IPS DF 4.7 (cell line): Measurements from ENCODE around the gene DSTN.
"Not testable (repeated sequence)": the region's sequence is repeated elsewhere in the genome, so short reads cannot be mapped to it uniquely, and the experiment has no call there.

Experiments used
- DNase-seq: peaks from one replicate; pipeline ENCODE4 v3.0.0-alpha.2; 2013; ENCODE audit warnings: low spot score; ENCODE audit errors: extremely low read depth

The DSTN gene

DNA sequence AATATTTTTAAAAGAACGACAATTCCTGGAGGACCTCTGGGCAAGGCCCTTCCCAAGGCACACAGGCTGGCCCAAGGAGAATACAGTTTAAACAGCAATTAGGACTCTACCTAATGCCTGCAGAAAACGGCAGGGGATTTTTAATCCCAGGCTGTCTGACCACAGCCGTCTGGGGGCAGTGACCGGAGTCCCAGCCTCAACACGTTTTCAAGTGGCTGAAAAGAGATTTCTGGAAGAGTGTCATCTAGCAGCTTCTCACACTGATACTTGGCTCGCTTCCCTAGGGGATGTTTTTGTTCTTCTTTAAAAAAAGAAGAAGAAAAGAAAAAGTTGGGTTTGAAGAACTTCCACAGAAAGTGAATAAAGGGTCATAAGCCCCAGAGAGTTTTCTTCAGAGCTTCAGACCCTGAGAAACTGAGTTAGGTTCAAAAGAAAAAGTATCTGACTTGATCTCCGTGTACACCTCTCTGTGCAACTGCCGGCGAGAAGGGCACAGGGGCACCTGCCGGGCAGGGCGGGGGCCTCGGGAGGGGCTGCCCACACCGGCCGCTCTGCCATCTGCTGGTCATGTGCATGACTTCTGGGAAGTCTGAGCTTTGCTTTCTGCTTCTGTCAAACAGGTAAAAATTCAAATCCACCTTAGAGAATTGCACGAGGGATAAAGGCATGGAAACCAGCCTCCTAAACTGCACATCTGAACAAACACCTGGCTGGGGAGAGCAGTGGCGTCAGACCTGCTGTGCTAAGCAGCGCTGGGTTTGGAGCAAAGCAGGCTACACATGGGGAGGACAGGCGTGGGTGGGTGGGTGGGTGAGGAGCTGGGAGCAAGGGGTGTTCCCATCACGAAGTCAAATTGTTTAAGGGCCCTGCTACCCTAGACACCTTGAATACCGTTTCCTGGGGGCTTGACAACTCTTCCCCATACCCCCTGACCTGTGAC is 79.2 kb downstream of the DSTN start:
- DNase-seq = no peak

DNA sequence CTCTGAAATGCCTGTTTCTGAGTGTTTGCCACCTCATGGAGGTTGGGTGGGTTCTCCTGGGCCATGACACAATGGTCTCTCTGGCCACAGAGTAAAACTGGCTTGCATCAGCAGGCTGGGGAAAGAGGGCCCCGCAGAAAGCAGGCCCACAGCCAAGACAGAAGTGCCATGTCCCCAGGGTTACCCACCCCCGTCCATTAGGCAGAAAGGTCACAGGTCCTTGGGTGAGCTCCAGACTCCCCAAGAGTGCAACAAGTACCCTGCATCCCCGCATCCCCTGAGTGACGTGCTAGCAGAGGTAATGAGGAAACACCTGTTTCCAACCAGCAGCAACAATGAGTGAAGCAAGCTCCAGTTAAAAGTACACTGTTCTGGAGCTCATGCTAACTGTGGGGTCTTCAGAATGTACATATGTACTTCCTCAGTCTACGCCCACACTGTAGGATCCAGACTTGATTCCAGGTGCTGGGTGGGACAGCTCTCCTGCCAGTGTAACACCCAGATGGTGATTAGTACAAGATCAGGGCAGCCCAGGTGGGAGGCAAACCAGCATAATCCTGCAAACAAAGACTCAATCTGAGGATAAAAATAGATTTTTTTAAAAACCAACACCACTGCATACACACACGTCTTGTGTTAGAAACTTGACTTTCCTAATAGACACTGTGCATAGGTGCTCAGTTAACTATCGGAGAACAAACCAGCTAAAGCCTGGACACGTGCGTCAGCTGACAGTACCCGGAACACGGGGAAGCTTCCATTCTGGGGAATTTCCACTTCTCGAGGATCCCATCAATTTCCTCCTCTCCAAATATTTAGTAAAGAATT is 80.6 kb downstream of the DSTN start:
- DNase-seq = no peak

DNA sequence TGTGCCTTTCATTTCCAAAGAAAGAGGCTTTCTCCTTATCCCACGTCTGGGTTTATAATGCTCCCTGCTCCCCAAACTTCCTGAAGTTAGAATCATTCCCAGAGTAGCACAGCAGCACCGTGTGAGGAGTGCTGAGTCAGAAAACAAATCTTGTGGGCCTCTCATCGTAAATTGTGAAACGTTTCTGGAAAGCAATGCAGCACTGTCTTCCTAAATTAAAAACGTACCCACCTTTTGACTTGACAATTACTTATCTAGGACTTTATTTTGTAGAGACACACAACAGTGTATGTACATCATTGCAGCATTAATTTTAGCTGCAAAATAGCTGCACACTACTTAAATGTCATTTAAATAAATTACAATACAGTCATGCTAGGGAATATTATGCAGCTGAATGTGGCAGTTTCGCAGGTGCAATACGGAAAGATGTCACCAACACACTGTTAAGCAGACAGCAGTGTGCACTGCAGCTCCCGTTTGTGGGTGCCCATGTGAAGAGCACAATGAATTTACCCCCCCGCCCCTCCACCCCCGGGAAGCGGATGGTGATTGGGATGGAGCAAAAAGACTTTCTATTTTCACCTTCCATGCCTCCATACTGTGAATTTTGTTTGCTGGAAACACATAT is 81.4 kb downstream of the DSTN start:
- no peak for DNase-seq

DNA sequence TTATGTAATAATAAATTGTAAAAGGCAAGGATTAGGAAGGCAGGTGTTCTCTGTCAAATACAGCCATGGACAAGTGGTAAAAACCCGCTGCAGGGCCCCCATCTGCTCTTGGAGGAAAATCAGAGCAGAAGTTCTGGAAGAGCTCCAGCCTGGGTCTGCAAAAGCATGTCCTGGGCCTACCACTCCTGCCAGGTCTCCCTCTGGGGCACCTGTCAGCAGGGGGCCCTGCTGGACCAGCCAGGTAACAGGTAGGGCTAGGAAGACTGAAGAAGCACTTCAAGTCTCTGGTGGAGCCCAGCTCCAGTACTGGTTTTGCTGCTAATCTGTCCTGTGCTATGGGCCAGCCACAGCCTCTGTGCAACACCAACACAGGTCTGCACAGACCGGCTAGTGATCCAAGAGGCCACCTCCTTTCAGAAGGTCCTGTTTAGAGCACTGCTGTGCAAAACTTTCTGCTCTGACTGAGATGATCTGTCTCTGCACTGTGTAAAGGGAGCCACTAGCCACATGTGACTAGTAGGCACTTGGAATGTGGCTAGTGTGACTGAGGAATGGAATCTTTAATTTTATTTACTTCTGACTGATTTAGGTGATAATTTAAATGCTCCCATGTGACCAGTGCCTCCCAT is 82.0 kb downstream of the DSTN start:
- DNase-seq = no peak

DNA sequence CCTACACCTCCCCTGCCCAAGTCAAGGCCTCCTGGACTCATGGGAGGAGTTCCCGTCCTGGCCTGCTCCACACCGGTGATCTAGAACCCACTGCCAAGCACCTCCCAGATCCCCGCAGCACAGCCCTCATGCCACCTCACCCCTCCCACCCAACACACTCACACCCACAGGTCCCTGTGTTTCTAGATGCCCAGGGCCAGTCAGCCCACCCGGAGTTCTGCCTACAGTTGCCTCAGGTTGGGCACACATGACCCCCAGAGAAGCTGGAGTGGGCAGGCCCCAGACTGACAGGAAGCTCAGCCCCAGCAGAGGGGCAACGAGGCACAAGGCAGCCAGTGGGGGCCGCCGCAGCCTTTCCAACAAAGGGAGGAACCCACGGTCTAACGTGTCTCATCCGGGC is 82.5 kb downstream of the DSTN start:
- no peak for DNase-seq

DNA sequence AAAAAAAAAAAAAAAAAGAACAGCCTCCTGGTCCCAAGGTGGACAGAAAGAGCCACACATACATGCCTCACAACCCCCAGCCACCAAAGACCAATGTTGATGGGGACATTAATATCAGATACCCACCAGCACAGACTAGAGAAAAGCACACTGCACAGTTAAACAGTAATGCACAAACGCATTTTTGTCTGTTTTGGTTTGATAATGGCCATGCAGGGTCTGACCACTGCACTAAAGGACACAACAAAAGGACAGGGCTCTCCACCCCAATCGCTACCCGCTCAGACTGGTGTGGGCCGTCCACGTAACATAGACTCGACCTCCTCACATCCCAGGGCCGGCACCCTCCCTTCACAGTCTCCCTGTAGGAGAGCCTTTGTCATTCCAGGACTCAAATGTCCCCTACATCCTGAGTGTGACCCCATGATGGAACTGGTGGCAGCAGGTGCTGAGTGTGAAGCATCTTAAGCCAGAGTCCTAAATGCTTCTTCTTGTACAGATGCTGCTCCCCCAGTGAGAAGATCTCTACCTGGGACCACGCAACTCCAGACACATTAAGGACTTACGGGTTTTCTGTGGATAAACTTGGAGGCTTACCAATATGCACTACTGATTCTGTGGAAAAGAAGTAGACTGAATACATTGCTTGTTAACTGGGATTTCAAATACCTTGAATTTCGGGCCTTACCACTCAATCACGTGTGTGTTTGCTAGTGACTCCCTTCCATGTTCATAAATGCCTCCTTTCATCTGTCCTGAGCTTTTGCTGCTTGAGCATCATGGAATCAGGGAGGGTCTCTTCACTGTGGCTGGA is 84.2 kb downstream of the DSTN start:
- no peak for DNase-seq

DNA sequence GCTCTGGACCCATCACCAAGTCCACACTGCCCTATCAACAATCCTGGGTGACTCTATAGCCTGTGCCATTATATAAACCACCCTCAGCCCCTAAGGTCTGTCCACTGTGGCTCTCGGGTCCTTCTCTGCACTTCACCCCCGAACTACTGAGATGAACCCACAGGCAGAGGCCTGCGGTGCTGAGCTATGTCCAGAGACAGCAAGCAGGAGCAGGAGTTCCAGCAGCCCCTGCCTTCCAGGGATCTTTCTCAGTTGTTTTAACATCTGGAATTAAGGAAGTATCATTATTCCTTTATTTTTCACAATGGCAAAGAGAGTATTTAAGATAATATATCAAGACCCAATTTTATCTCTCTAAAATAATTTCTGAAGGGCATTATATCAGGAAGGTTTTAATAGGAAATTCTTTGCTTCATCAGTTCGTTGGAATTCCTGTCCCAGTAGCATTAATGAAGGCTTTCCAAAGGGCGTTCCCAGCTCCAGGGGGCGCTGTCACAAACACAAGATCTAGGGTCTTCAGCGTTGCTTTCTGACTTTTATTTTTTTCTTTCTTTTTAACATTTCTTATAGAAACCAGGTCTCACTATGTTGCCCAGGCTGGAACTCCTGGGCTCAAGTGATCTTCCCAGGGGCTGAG is 84.9 kb downstream of the DSTN start:
- DNase-seq = no peak

DNA sequence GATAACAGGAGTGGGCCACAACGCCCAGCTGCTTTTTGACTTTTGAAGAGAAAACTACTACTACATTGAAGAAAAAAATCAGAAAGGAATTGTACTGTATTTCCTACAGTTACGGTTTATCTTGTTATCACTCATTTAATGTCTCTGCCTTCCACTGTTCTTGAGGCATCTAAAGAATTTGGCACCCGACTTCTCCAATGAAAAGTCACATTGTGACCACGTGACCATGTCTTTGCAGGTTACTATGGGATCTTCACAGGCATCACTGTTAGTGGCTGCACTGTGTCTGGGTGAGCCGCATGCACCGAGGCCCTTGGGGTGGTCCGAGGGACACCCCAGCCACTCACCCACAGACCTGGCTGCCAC is 85.4 kb downstream of the DSTN start:
- no peak for DNase-seq

DNA sequence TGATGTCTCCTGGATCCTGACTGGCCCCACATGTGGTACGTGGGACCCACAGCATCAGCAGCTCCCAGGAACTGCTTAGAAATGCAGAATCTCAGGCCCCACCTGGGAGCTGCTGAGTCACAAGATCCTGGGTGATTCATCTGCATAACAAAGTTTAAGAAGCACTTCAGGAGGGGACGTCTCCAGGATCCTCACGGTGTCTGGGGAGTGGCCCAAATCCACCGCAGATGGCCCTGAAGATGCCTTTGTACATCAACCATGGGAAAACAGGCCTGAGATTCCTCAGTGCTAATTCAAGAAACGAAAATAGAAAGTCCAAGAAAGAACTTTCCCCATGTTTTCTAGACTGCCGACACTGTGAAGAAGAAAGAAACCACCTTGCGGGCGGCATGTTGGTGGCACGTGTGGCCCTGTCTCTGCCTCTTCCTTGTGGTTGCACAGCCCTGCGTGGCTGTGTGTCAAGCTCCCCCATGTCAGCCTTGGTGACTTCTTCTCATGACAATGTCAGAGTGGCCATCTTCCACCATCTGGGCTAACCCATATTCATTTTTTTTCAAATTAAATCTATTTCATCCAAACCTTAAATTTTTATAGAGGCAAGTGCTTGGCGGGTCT is 86.1 kb downstream of the DSTN start:
- no peak for DNase-seq

DNA sequence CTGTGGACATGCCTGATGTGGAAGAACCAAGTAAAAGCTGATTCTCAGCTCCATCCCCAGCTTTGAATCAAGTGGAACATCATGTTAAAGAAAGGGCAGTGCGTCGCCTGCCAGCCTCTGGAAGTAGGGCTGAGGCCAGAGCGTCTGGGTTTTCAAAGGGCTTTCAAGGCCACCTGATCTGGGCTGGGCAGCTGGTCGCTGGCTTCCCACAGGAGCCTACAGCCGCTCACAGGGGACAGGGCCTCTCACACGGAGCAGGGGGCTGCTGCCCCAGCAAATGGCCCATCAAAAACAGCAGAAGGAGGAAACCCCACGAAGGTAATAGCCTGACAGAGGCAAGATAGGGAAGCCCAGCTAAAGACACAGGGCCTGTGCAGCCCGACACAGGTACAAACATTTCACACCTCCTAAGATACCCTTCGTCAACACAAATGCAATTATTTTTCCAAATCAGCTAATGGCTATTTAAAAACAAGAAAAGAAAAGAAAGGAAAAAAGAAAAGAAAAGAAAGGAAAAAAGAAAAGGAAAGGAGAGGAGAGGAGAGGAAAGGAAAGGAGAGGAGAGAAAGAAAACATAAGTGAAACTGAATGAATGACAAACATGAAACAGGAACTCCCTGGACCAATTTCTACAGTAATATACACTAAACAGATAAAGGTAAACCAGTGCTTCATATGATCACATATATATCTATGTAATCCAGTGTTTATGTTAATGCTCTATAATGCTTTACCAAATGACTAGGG is 87.4 kb downstream of the DSTN start:
- DNase-seq = no peak

DNA sequence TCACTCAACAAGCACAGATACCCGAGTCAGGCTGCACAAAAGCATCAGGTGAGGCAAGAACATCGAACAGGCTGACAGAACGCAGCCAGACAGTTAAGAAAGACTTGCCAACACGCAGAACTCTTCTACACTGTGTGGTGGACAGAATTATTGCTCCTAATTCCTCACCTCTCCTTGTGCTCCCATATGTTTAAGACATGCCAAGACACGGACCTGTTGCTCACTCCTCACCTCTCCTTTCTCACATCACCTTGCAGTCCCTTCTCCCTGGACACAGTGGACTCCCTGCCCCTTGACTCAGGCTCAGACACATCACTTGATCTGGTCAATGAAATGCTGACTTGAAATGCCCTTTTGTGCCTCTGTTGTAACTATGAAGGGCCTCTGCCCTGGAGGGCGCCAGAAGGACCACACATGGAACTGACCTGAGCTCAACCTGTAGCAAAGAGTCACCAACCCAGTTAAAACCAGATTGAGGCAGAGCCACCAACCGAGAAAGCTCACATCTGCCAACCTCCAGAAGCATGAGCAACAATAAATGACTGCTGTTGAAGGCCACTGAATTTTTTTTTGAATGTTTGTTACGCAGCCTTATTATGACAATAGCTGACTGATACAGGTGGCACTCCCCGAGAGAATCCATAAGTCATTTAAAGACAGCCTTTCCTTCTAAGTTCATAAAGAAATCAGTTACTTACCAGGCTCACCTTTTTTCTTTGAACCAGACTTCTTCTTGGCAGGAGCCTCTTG is 88.2 kb downstream of the DSTN start:
- DNase-seq = no peak

DNA sequence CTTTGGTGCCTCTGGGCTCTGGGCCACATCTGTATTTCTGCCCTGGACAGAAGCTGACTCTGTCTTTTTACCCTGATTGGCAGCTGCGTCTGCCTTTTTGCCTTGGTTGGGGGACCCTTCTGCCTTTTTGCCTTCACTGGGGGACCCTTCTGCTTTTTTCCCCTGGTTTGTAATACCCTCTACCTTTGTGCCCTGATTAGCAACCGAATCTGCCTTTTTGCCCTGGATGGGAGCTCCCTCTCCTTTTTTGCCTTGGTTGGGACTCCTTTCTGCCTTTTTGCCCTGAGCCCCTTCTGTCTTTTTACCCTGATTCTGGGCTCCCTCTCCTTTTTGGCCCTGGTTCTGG is 88.7 kb downstream of the DSTN start:
- no peak for DNase-seq

DNA sequence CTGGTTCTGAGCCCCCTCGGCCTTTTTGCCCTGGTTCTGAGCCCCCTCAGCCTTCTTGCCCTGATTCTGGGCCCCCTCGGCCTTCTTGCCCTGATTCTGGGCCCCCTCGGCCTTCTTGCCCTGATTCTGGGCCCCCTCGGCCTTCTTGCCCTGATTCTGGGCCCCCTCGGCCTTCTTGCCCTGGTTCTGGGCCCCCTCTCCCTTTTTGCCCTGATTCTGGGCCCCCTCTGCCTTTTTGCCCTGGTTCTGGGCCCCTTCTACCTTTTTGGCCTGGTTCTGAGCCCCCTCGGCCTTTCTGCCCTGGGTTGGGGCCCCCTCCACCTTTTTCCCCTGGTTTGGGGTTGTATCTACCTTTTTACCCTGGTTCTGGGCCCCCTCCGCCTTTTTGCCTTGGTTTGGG is 89.5 kb downstream of the DSTN start:
- not testable (repeated sequence) for DNase-seq
